Measurements from ENCODE around the gene UTS2. TPM values are rescaled to one million over a fixed set of nuclear protein-coding genes. Genes with fewer than 3 reads are reported as not detected.

UTS2 gene
- total and polyA plus RNA-seq, 2 of the 8 experiments (the other 6 are each of a cell fraction or from before 2014, with no cell fraction given), result not detected

GRCh38 chr1:7808253-7808844 is 44.5 kb downstream of the UTS2 start:
- Histone ChIP-seq H3K56ac (replicated peaks; ENCODE audit: insufficient read length, low read depth, low read length) (no peak overlapping the region), H3K4me2 (ENCODE audit: insufficient read depth in 1 of 2, low read depth in 2 of 2, low read length in 2 of 2) (no peak overlapping the region), H3K4me1 (replicated peaks in 1 of 4; ENCODE audit: control insufficient read depth in 3 of 4, insufficient read depth in 4 of 4, low read length in 3 of 4) (no peaks in the 10 kb centered on the region), H2BK15ac (ENCODE audit: low read length) (no peak overlapping the region), H3K23me2 (ENCODE audit: low read depth, low read length) (no peaks in the 10 kb centered on the region), H3K4me3 (ENCODE audit: extremely low read depth in 1 of 4, insufficient read depth in 2 of 4, low read depth in 3 of 4, low read length in 4 of 4) (no peak overlapping the region), H4K5ac (ENCODE audit: insufficient read length, low read depth, low read length) (no peak overlapping the region), H3K18ac (ENCODE audit: extremely low read depth, low read length) (no peak overlapping the region), H3K9me3 (ENCODE audit: insufficient read depth in 2 of 2, low read depth in 1 of 2, low read length in 1 of 2) (peaks cover 4 to 5% of the 10 kb centered on the region in 2 experiments; a peak in 2 of 4 replicates), H2AK5ac (ENCODE audit: low read depth, low read length) (no peak overlapping the region), H3K4ac (replicated peaks; ENCODE audit: insufficient read length, low read depth, low read length) (no peak overlapping the region), H4K91ac (replicated peaks; ENCODE audit: insufficient read length, low read length) (no peak overlapping the region), H4K20me1 (replicated peaks in 1 of 2; ENCODE audit: control insufficient read depth in 1 of 2, insufficient read depth in 2 of 2, low read length in 2 of 2) (peaks cover 0 to 2% of the 10 kb centered on the region in 2 experiments), H2BK20ac (ENCODE audit: low read length) (no peak overlapping the region), H2BK12ac (ENCODE audit: low read depth, low read length) (no peak overlapping the region), H3K27ac (ENCODE audit: low read depth, low read length) (no peak overlapping the region), H3K79me1 (ENCODE audit: low read depth, low read length) (no peaks in the 10 kb centered on the region), H3K9ac (replicated peaks in 1 of 4; ENCODE audit: extremely low read depth in 1 of 4, low read depth in 3 of 4, low read length in 3 of 4) (no peak overlapping the region), H3K23ac (ENCODE audit: insufficient read length) (no peak overlapping the region), H2BK120ac (replicated peaks; ENCODE audit: low read depth, low read length) (no peak overlapping the region), H3K27me3 (replicated peaks in 1 of 4; ENCODE audit: control insufficient read depth in 3 of 4, extremely low read depth in 1 of 4, insufficient read depth in 3 of 4, low read length in 3 of 4) (no peaks in the 10 kb centered on the region), H3K79me2 (ENCODE audit: control insufficient read depth in 1 of 2, insufficient read depth in 2 of 2, low read length in 2 of 2) (no peaks in the 10 kb centered on the region), H2AFZ (ENCODE audit: low read length) (no peak overlapping the region), H2BK5ac (ENCODE audit: low read depth, low read length) (no peak overlapping the region), H3K14ac (ENCODE audit: insufficient read length) (no peak overlapping the region), H4K8ac (ENCODE audit: extremely low read depth, insufficient read depth, low read length) (no peak overlapping the region), H3K36me3 (ENCODE audit: control insufficient read depth in 2 of 4, insufficient read depth in 4 of 4, low read length in 3 of 4) (peaks cover 0 to 46% (median 8%) of the 10 kb centered on the region in 4 experiments; a peak in 7 of 8 replicates)
- 55% methylated on average over 1 of the region's 1 CpG; no CpG with 5 or more reads in 1 of the 2 experiments for WGBS, 2 experiments (ENCODE audit: extremely low coverage in 1 of 2, insufficient coverage in 1 of 2, insufficient read length in 1 of 2, insufficient replicate concordance in 2 of 2, low coverage in 1 of 2, low lambda C conversion rate in 2 of 2, missing lambda C conversion rate in 1 of 2)
- CTCF ChIA-PET (ENCODE audit: partially characterized antibody), result interaction anchor here (0.6 to 1.9 kb wide), 23 partner anchors 10 to 267 kb away, joined by 3 to 10 read pairs (median 4); no protein-coding TSS in a partner anchor
- TF ChIP-seq CTCF (IDR thresholded peaks at IDR 0.05; ENCODE audit: control extremely low read depth in 1 of 3, insufficient read depth in 1 of 3, low read depth in 1 of 3, low read length in 3 of 3) (peak in 2 of 3 experiments; percentile 12 to 59; a peak in 2 of 4 replicates), HDAC2 (IDR thresholded peaks at IDR 0.05; ENCODE audit: borderline replicate concordance in 1 of 2, low read depth in 2 of 2, low read length in 2 of 2) (no peak), RAD21 (IDR thresholded peaks at IDR 0.05 in 1 of 2, conservative IDR thresholded peaks at IDR 0.05 in 1 of 2; ENCODE audit: low read depth in 2 of 2, low read length in 2 of 2) (peak; percentile 51 to 61)
- FAIRE-seq (no peak), DNase-seq (ENCODE audit: low read depth in 1 of 2, low spot score in 2 of 2) (no peak)
- POLR2A ChIA-PET (ENCODE audit: partially characterized antibody), result no interaction called here
